GM20431 (cell line): Measurements from ENCODE around the gene GLIS1.

Experiments
- in situ Hi-C: fragments of 300-500 bp; cut with MseI, MboI; formaldehyde crosslinking; loops from one replicate; pipeline ENCODE4 v1.15.0; 2020; ENCODE audit warnings: low sequenced_read_pairs; ENCODE audit not compliant: unreplicated experiment

Gene GLIS1

GRCh38 chr1:53575141-53575954, 163.6 kb downstream of the GLIS1 start:
- in situ Hi-C loops: no loop called here

GRCh38 chr1:53574621-53575020, 164.3 kb downstream of the GLIS1 start:
- in situ Hi-C loops: no loop called here

GRCh38 chr1:53573931-53574330, 165.0 kb downstream of the GLIS1 start:
- in situ Hi-C loops: no loop called here

GRCh38 chr1:53573522-53573921, 165.4 kb downstream of the GLIS1 start:
- in situ Hi-C loops: no loop called here

GRCh38 chr1:53572815-53573173, 166.2 kb downstream of the GLIS1 start:
- in situ Hi-C loops: no loop called here

- in situ Hi-C loops: no loop called here
Observed at GRCh38 chr1:53572065-53572814, 166.7 kb downstream of the GLIS1 start.

- in situ Hi-C loops: no loop called here
Observed at GRCh38 chr1:53568540-53568939, 170.4 kb downstream of the GLIS1 start.

- in situ Hi-C loops: no loop called here
Observed at GRCh38 chr1:53567851-53568250, 171.1 kb downstream of the GLIS1 start.

GRCh38 chr1:53567450-53567849, 171.5 kb downstream of the GLIS1 start:
- in situ Hi-C loops: no loop called here

GRCh38 chr1:53563611-53564010, 175.4 kb downstream of the GLIS1 start:
- in situ Hi-C loops: no loop called here

- in situ Hi-C loops: no loop called here
Observed at GRCh38 chr1:53562981-53563379, 176.0 kb downstream of the GLIS1 start.

GRCh38 chr1:53562291-53562980, 176.5 kb downstream of the GLIS1 start:
- in situ Hi-C loops: no loop called here

GRCh38 chr1:53561503-53562105, 177.4 kb downstream of the GLIS1 start:
- in situ Hi-C loops: no loop called here

GRCh38 chr1:53560581-53561502, 178.1 kb downstream of the GLIS1 start:
- in situ Hi-C loops: no loop called here

- in situ Hi-C loops: no loop called here
Observed at GRCh38 chr1:53559854-53560580, 178.9 kb downstream of the GLIS1 start.

- in situ Hi-C loops: no loop called here
Observed at GRCh38 chr1:53559391-53559815, 179.6 kb downstream of the GLIS1 start.

- in situ Hi-C loops: no loop called here
Observed at GRCh38 chr1:53558739-53559315, 180.1 kb downstream of the GLIS1 start.
